Endothelial cell of umbilical vein (primary cell): ENCODE measurements around the gene ANXA6. TPM values are rescaled to one million over a fixed set of nuclear protein-coding genes. Genes with fewer than 3 reads are reported as not detected.

ENCODE experiments used
- BruUV-seq: library from RNA; stranded (reverse); fragments of 400-500 nt; replicated peaks from 2 replicates; lab custom pipeline; 2021; lab: Mats Ljungman, UMichigan
- CTCF ChIA-PET: fragments of 300-600, 350-600 bp; sonication (Branson Sonifier 250); formaldehyde crosslinking; loops from one replicate; lab custom pipeline; 2021; ENCODE audit warnings: antibody characterized with exemption, inconsistent platforms; lab: Charles Lee
- POLR2A ChIA-PET: fragments of 300-600, 350-600 bp; sonication (Branson Sonifier 250); formaldehyde crosslinking; loops from one replicate; lab custom pipeline; 2021; ENCODE audit warnings: antibody characterized with exemption, inconsistent platforms; lab: Charles Lee
- DNase-seq: peaks from one replicate; pipeline ENCODE4 v3.0.0-alpha.2; 2011; ENCODE audit warnings: low read depth, low spot score
- FAIRE-seq: peaks from 2 replicates; lab custom pipeline; 2011; peaks lifted over from hg19 to GRCh38; lab: Jason Lieb, UNC
- H2AFZ ChIP-seq: 2 replicates; pipeline ENCODE4 v1.6.0; 2012; ENCODE audit warnings: low read depth, low read length, control low read depth, inconsistent platforms
- H3K27ac ChIP-seq: 2 replicates; pipeline ENCODE4 v1.5.1; 2011; ENCODE audit warnings: low read depth, mild to moderate bottlenecking, control low read depth, low read length, moderate library complexity; ENCODE audit not compliant: insufficient read depth
- H3K27me3 ChIP-seq, 2 experiments: 2 replicates each; pipeline versions ENCODE4 v1.6.0 to v1.6.1; 2011; ENCODE audit warnings: low read length in 2 of 2, mixed read lengths in 1 of 2; ENCODE audit not compliant: control insufficient read depth in 2 of 2, insufficient read depth in 2 of 2
- H3K36me3 ChIP-seq, 2 experiments: 2 replicates in 1 of 2; 3 replicates in 1 of 2; pipeline ENCODE4 v1.5.1; 2011; ENCODE audit warnings: low read length in 2 of 2, mild to moderate bottlenecking in 1 of 2, moderate library complexity in 1 of 2; ENCODE audit not compliant: control insufficient read depth in 2 of 2, insufficient read depth in 2 of 2; ENCODE audit errors: extremely low read depth in 1 of 2
- H3K4me1 ChIP-seq: 3 replicates; pipeline ENCODE4 v1.5.1; 2011; ENCODE audit warnings: mild to moderate bottlenecking, low read length; ENCODE audit not compliant: control insufficient read depth, insufficient read depth; ENCODE audit errors: extremely low read depth
- H3K4me2 ChIP-seq: 2 replicates; pipeline ENCODE4 v1.6.1; 2011; ENCODE audit warnings: low read length, control low read depth, mixed read lengths; ENCODE audit not compliant: insufficient read depth
- H3K4me3 ChIP-seq, 3 experiments: fragments of 200-600 bp in 1 of 3; sonication (generic), shearing (Covaris generic) in 1 of 3; replicated peaks in 1 of 3; 2 replicates each; pipeline ENCODE4 v1.5.1; 2011 to 2016; ENCODE audit warnings: control low read depth in 3 of 3, low read length in 3 of 3, mild to moderate bottlenecking in 2 of 3, inconsistent platforms in 1 of 3, low read depth in 1 of 3, moderate library complexity in 1 of 3; ENCODE audit not compliant: insufficient read depth in 1 of 3
- H3K79me2 ChIP-seq: 2 replicates; pipeline ENCODE4 v1.6.0; 2012; ENCODE audit warnings: low read length, inconsistent platforms; ENCODE audit not compliant: control insufficient read depth, insufficient read depth
- H3K9ac ChIP-seq: replicated peaks from 2 replicates; pipeline ENCODE3; 2011; ENCODE audit warnings: low read length, control low read depth; ENCODE audit not compliant: insufficient read depth; ENCODE audit errors: extremely low read depth
- H3K9me1 ChIP-seq: replicated peaks from 3 replicates; pipeline ENCODE4 v1.6.0; 2011; ENCODE audit warnings: mild to moderate bottlenecking, low read length; ENCODE audit not compliant: control insufficient read depth, insufficient read depth; ENCODE audit errors: extremely low read depth
- H3K9me3 ChIP-seq: replicated peaks from 2 replicates; pipeline ENCODE4 v1.5.1; 2012; ENCODE audit warnings: low read length, inconsistent platforms; ENCODE audit not compliant: control insufficient read depth, insufficient read depth
- H4K20me1 ChIP-seq: replicated peaks from 2 replicates; pipeline ENCODE3; 2011; ENCODE audit warnings: mild to moderate bottlenecking, low read length; ENCODE audit not compliant: control insufficient read depth, insufficient read depth; ENCODE audit errors: extremely low read depth
- FOS ChIP-seq: IDR thresholded peaks from 2 replicates; pipeline ENCODE4 v1.6.1; 2011; ENCODE audit warnings: mild to moderate bottlenecking, low read length, moderate library complexity, borderline replicate concordance; ENCODE audit not compliant: insufficient read depth
- GATA2 ChIP-seq: IDR thresholded peaks from 2 replicates; pipeline ENCODE4 v1.7.0; 2011; ENCODE audit warnings: low read depth, mild to moderate bottlenecking, moderate library complexity, mixed read lengths, low read length; ENCODE audit not compliant: insufficient read length, insufficient read depth
- JUN ChIP-seq: IDR thresholded peaks from 2 replicates; pipeline ENCODE4 v1.6.1; 2011; ENCODE audit warnings: borderline replicate concordance, low read depth; ENCODE audit not compliant: insufficient read length, insufficient read depth
- MYC ChIP-seq: IDR thresholded peaks from one replicate; pipeline ENCODE4 v1.6.1; 2011; ENCODE audit warnings: mild to moderate bottlenecking, low read depth, low read length
- POLR2A ChIP-seq: IDR thresholded peaks from 2 replicates; pipeline ENCODE4 v1.6.1; 2012; ENCODE audit warnings: low read depth, mild to moderate bottlenecking, control low read depth, low read length
- dilution Hi-C: fragments of 300-500 bp; cut with MboI; formaldehyde crosslinking; loops from one replicate; pipeline ENCODE4 v1.15.0; 2019; ENCODE audit warnings: low sequenced_read_pairs; ENCODE audit not compliant: extremely low pct_ligation_motif_present
- intact Hi-C: fragments of 100-400 bp; cut with micrococcal nuclease; formaldehyde crosslinking; loops from one replicate; pipeline ENCODE4 v1.10.0; 2022
- polyA plus RNA-seq, 4 experiments: library from polyadenylated mRNA; depleted of rRNA in 3 of 4; stranded (reverse) in 3 of 4; unstranded in 1 of 4; fragments of >200 nt; gene quantifications; 2 replicates each; pipeline versions ENCODE4 v1.2.1 to v1.2.3, GENCODE V29; 2011 to 2012; ENCODE audit warnings: missing spikeins in 1 of 4
- total RNA-seq: library from RNA; stranded (reverse); gene quantifications from 2 replicates; pipeline ENCODE4 v1.2.3, GENCODE V29; 2021
- TF ChIP-seq, protein P1 (sequence below), 2 donors: IDR thresholded peaks; 1 replicate in 1 of 2; 2 replicates in 1 of 2; pipeline ENCODE4 v1.5.1; 2011; ENCODE audit warnings: low read length in 2 of 2, mild to moderate bottlenecking in 2 of 2, moderate library complexity in 2 of 2, control low read depth in 1 of 2, inconsistent platforms in 1 of 2, low read depth in 1 of 2; ENCODE audit not compliant: insufficient read depth in 1 of 2; ENCODE audit errors: extremely low read depth in 1 of 2
- TF ChIP-seq, protein P2 (sequence below): IDR thresholded peaks from 2 replicates; pipeline ENCODE4 v1.6.1; 2011; ENCODE audit not compliant: insufficient read depth, insufficient read length

ANXA6 gene
- total and polyA plus RNA-seq, 2 donors (not counting 3 experiments of a cell fraction or from before 2014, with no cell fraction given): 195 to 266 TPM

DNA sequence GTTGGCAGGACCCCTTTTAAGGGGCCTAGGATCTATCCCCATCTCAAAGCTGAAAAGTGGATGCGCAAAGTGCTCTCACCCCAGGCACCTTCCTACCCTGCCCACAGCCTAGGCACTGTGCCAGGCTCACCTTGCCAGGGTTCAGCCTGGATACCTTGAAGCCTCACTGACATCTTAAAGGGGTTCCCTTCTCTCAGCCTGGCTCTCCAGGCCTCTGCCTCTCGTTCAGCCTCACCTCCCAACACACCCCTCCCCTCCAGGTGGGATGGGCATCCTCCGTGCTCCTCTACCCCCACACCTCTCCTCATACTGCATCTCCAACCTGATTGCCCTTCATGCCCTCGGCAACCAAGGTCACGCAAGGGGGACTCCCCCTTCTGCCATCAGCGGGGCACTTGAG lies 102.2 kb downstream of the ANXA6 start:
- dilution Hi-C loops: no loop called here

DNA sequence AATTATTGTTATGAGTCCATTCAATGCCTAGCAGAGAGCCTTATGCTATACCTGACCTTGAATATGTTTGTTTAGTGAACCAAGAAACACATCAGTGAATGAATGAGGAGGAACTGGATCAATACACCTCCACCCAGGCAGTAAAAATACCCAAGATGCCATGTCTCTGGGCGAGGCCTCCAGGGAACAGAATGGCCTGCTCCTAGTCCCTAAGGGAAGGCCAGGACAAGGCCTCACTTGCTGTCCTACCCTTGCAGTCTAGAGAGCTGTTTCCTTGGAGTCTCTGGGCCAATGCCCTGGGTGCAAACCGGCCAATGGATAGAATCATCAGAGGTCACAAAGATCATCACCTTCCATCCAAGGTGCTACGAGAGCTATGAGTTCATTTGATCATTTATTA lies 102.9 kb downstream of the ANXA6 start:
- TF ChIP-seq MYC (no peak), FOS (no peak), POLR2A (no peak), JUN (no peak), GATA2 (no peak)
- TF ChIP-seq, protein P1, sequence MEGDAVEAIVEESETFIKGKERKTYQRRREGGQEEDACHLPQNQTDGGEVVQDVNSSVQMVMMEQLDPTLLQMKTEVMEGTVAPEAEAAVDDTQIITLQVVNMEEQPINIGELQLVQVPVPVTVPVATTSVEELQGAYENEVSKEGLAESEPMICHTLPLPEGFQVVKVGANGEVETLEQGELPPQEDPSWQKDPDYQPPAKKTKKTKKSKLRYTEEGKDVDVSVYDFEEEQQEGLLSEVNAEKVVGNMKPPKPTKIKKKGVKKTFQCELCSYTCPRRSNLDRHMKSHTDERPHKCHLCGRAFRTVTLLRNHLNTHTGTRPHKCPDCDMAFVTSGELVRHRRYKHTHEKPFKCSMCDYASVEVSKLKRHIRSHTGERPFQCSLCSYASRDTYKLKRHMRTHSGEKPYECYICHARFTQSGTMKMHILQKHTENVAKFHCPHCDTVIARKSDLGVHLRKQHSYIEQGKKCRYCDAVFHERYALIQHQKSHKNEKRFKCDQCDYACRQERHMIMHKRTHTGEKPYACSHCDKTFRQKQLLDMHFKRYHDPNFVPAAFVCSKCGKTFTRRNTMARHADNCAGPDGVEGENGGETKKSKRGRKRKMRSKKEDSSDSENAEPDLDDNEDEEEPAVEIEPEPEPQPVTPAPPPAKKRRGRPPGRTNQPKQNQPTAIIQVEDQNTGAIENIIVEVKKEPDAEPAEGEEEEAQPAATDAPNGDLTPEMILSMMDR (IDR thresholded peaks at IDR 0.05; ENCODE audit: extremely low read depth in 1 of 2, insufficient read depth in 1 of 2, low read depth in 1 of 2, low read length in 2 of 2): no peak
- no TSS peak for BruUV-seq
- POLR2A ChIA-PET: no interaction called here
- Histone ChIP-seq H3K9ac (no peak overlapping the region), H2AFZ (no peak overlapping the region), H3K27me3 (no peaks in the 10 kb centered on the region), H4K20me1 (no peaks in the 10 kb centered on the region), H3K27ac (no peak overlapping the region), H3K4me1 (no peaks in the 10 kb centered on the region), H3K79me2 (no peaks in the 10 kb centered on the region), H3K36me3 (peaks cover 6 to 38% of the 10 kb centered on the region in 2 experiments), H3K9me1 (no peaks in the 10 kb centered on the region), H3K4me3 (no peak overlapping the region), H3K4me2 (no peak overlapping the region), H3K9me3 (no peaks in the 10 kb centered on the region)
- dilution Hi-C loops (no loop called here), intact Hi-C loops (loop anchor here (5.0 kb wide), 1 partner anchor 43 kb away; no protein-coding TSS in a partner anchor)
- FAIRE-seq (no peak), DNase-seq (no peak)
- CTCF ChIA-PET: interaction anchor here (1.1 to 9.9 kb wide), 2 partner anchors 39 to 57 kb away, joined by 4 to 679 read pairs; no protein-coding TSS in a partner anchor

More for the DNA sequence above, 102.2 kb downstream of the ANXA6 start:
- Histone ChIP-seq H3K4me3 (no peak overlapping the region), H3K36me3 (peaks cover 6 to 39% of the 10 kb centered on the region in 2 experiments), H3K27ac (no peak overlapping the region), H4K20me1 (no peaks in the 10 kb centered on the region), H3K9ac (no peak overlapping the region), H3K4me1 (peaks cover 4% of the 10 kb centered on the region), H3K4me2 (no peak overlapping the region), H3K9me1 (no peaks in the 10 kb centered on the region), H3K79me2 (no peaks in the 10 kb centered on the region), H3K27me3 (no peaks in the 10 kb centered on the region), H2AFZ (no peak overlapping the region), H3K9me3 (no peaks in the 10 kb centered on the region)
- TF ChIP-seq, protein P2, sequence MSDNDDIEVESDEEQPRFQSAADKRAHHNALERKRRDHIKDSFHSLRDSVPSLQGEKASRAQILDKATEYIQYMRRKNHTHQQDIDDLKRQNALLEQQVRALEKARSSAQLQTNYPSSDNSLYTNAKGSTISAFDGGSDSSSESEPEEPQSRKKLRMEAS: no peak
- POLR2A ChIA-PET: no interaction called here
- intact Hi-C loops: no loop called here
- no peak for FAIRE-seq
- DNase-seq: no peak
- CTCF ChIA-PET: interaction anchor here (1.1 to 9.9 kb wide), 2 partner anchors 38 to 56 kb away, joined by 4 to 679 read pairs; no protein-coding TSS in a partner anchor
- BruUV-seq: no TSS peak
